SJCRH30 (cell line): ENCODE results near the gene RALGAPB. TPM values are rescaled to one million over a fixed set of nuclear protein-coding genes. Genes with fewer than 3 reads are reported as not detected.
A peak's percentile ranks its signal among the peaks of the same experiment; 100 is the strongest.
"Not testable (repeated sequence)": the region's sequence is repeated elsewhere in the genome, so short reads cannot be mapped to it uniquely, and the experiment has no call there.

Source experiments
- DNase-seq, 2 experiments: peaks; one replicate each; pipeline ENCODE4 v3.0.0-alpha.2; 2015 to 2020
- H3K27ac ChIP-seq: fragments of 250-450 bp; sonication (Bioruptor Pico); 2 replicates; pipeline ENCODE4 v1.5.1; 2020; ENCODE audit warnings: mild to moderate bottlenecking, moderate library complexity
- H3K27me3 ChIP-seq: fragments of 250-450 bp; sonication (Bioruptor Pico); 2 replicates; pipeline ENCODE4 v1.5.1; 2020; ENCODE audit warnings: mild to moderate bottlenecking, moderate library complexity
- H3K36me3 ChIP-seq: fragments of 250-450 bp; sonication (Bioruptor Pico); 2 replicates; pipeline ENCODE4 v1.5.1; 2020; ENCODE audit warnings: mild to moderate bottlenecking, moderate library complexity
- H3K4me1 ChIP-seq: fragments of 250-450 bp; sonication (Bioruptor Pico); 2 replicates; pipeline ENCODE4 v1.5.1; 2020; ENCODE audit warnings: mild to moderate bottlenecking, moderate library complexity
- H3K4me3 ChIP-seq: fragments of 250-450 bp; sonication (Bioruptor Pico); 2 replicates; pipeline ENCODE4 v1.5.1; 2020; ENCODE audit warnings: mild to moderate bottlenecking, moderate library complexity
- H3K9me3 ChIP-seq: fragments of 250-450 bp; sonication (Bioruptor Pico); replicated peaks from 2 replicates; pipeline ENCODE4 v1.5.1; 2020; ENCODE audit warnings: mild to moderate bottlenecking, moderate library complexity
- total RNA-seq: library from RNA; depleted of rRNA; stranded (reverse); fragments of >200 nt; shearing (Covaris generic); gene quantifications from 2 replicates; pipeline ENCODE4 v1.2.3, GENCODE V29; 2014

The RALGAPB gene
- total RNA-seq, 1 experiment from 2014 or later, result 51.5 TPM

GRCh38 chr20:38435555-38435939 lies 37.1 kb upstream of the RALGAPB start:
- DNase-seq, result no peak
- H3K27me3 ChIP-seq, result no peaks in the 10 kb centered on the region
- no peak overlapping the region for H3K27ac ChIP-seq
- peaks cover 42% of the 10 kb centered on the region for H3K36me3 ChIP-seq
- peak overlapping the region; percentile 86 for H3K4me3 ChIP-seq
- H3K4me1 ChIP-seq, result peaks cover 9% of the 10 kb centered on the region
- no peaks in the 10 kb centered on the region for H3K9me3 ChIP-seq

GRCh38 chr20:38437796-38438195 lies 34.8 kb upstream of the RALGAPB start:
- DNase-seq, result no peak
- no peaks in the 10 kb centered on the region for H3K27me3 ChIP-seq
- H3K36me3 ChIP-seq, result peaks cover 19% of the 10 kb centered on the region
- no peak overlapping the region for H3K4me3 ChIP-seq
- H3K4me1 ChIP-seq, result peaks cover 9% of the 10 kb centered on the region
- no peaks in the 10 kb centered on the region for H3K9me3 ChIP-seq
- H3K27ac ChIP-seq, result no peak overlapping the region

GRCh38 chr20:38441110-38441509 lies 31.5 kb upstream of the RALGAPB start:
- H3K9me3 ChIP-seq, H3K4me1 ChIP-seq, H3K36me3 ChIP-seq, H3K27me3 ChIP-seq, DNase-seq, H3K4me3 ChIP-seq, H3K27ac ChIP-seq: not testable (repeated sequence)

GRCh38 chr20:38441916-38442315 lies 30.7 kb upstream of the RALGAPB start:
- no peak for DNase-seq
- Histone ChIP-seq H3K9me3 (no peaks in the 10 kb centered on the region), H3K27ac (no peak overlapping the region)

GRCh38 chr20:38445381-38445796 lies 27.3 kb upstream of the RALGAPB start:
- Histone ChIP-seq H3K9me3 (no peaks in the 10 kb centered on the region), H3K27ac (no peak overlapping the region), H3K4me1 (no peaks in the 10 kb centered on the region), H3K4me3 (no peak overlapping the region), H3K27me3 (no peaks in the 10 kb centered on the region), H3K36me3 (peaks cover 3% of the 10 kb centered on the region; the same call in 1 of the 2 replicates)
- DNase-seq, result no peak

More at GRCh38 chr20:38441916-38442315, 30.7 kb upstream of the RALGAPB start:
- H3K4me1 ChIP-seq, result no peaks in the 10 kb centered on the region
- H3K36me3 ChIP-seq, result no peaks in the 10 kb centered on the region
- H3K4me3 ChIP-seq, result no peak overlapping the region
- no peaks in the 10 kb centered on the region for H3K27me3 ChIP-seq

- H3K9me3 ChIP-seq, result no peaks in the 10 kb centered on the region
- no peaks in the 10 kb centered on the region for H3K4me1 ChIP-seq
- H3K36me3 ChIP-seq, result peaks cover 8% of the 10 kb centered on the region; the same call in 1 of the 2 replicates
- DNase-seq, result no peak
- peak overlapping the region; percentile 85 for H3K4me3 ChIP-seq
- no peaks in the 10 kb centered on the region for H3K27me3 ChIP-seq
- H3K27ac ChIP-seq, result no peak overlapping the region
These were observed 26.7 kb upstream of the RALGAPB start for GRCh38 chr20:38445901-38446425.

- Histone ChIP-seq H3K4me3 (peak overlapping the region; percentile 85), H3K9me3 (no peaks in the 10 kb centered on the region), H3K27me3 (no peaks in the 10 kb centered on the region), H3K36me3 (peaks cover 8% of the 10 kb centered on the region; the same call in 1 of the 2 replicates), H3K4me1 (no peaks in the 10 kb centered on the region), H3K27ac (peak overlapping the region; percentile 67)
- DNase-seq, result peak; percentile 97 to 98
These were observed 26.0 kb upstream of the RALGAPB start for GRCh38 chr20:38446441-38447209.

- no peaks in the 10 kb centered on the region for H3K4me1 ChIP-seq
- H3K27ac ChIP-seq, result peak overlapping the region; percentile 67; the same call in 1 of the 2 replicates
- H3K36me3 ChIP-seq, result peaks cover 8% of the 10 kb centered on the region; the same call in 1 of the 2 replicates
- H3K4me3 ChIP-seq, result peak overlapping the region; percentile 85
- no peaks in the 10 kb centered on the region for H3K27me3 ChIP-seq
- no peaks in the 10 kb centered on the region for H3K9me3 ChIP-seq
- no peak for DNase-seq
These were observed 25.4 kb upstream of the RALGAPB start for GRCh38 chr20:38447251-38447661.

GRCh38 chr20:38447931-38448675 lies 24.5 kb upstream of the RALGAPB start:
- Histone ChIP-seq H3K9me3 (no peaks in the 10 kb centered on the region), H3K36me3 (peaks cover 8% of the 10 kb centered on the region; the same call in 1 of the 2 replicates), H3K4me3 (no peak overlapping the region), H3K4me1 (no peaks in the 10 kb centered on the region), H3K27ac (no peak overlapping the region), H3K27me3 (no peaks in the 10 kb centered on the region)
- no peak for DNase-seq

- H3K4me3 ChIP-seq, result no peak overlapping the region
- DNase-seq, result no peak
- H3K36me3 ChIP-seq, result peaks cover 8% of the 10 kb centered on the region; the same call in 1 of the 2 replicates
- H3K27ac ChIP-seq, result no peak overlapping the region
- H3K27me3 ChIP-seq, result no peaks in the 10 kb centered on the region
- H3K4me1 ChIP-seq, result no peaks in the 10 kb centered on the region
- H3K9me3 ChIP-seq, result no peaks in the 10 kb centered on the region
These were observed 23.6 kb upstream of the RALGAPB start for GRCh38 chr20:38449046-38449445.

- no peak overlapping the region for H3K27ac ChIP-seq
These were observed 22.1 kb upstream of the RALGAPB start for GRCh38 chr20:38450412-38450975.

GRCh38 chr20:38452880-38453624 lies 19.6 kb upstream of the RALGAPB start:
- Histone ChIP-seq H3K4me3 (no peak overlapping the region), H3K4me1 (no peaks in the 10 kb centered on the region), H3K9me3 (no peaks in the 10 kb centered on the region), H3K27ac (no peak overlapping the region), H3K36me3 (peaks cover 8% of the 10 kb centered on the region; the same call in 1 of the 2 replicates), H3K27me3 (0 out of 2 replicates have a peak, but pooled peaks cover 5% of the 10 kb centered on the region)
- no peak for DNase-seq

More at GRCh38 chr20:38450412-38450975, 22.1 kb upstream of the RALGAPB start:
- no peaks in the 10 kb centered on the region for H3K4me1 ChIP-seq
- no peak overlapping the region for H3K4me3 ChIP-seq
- DNase-seq, result no peak
- H3K27me3 ChIP-seq, result no peaks in the 10 kb centered on the region
- H3K36me3 ChIP-seq, result peaks cover 8% of the 10 kb centered on the region; the same call in 1 of the 2 replicates
- no peaks in the 10 kb centered on the region for H3K9me3 ChIP-seq

GRCh38 chr20:38453941-38454340 lies 18.7 kb upstream of the RALGAPB start:
- Histone ChIP-seq H3K4me1 (no peaks in the 10 kb centered on the region), H3K9me3 (no peaks in the 10 kb centered on the region), H3K4me3 (no peak overlapping the region), H3K27me3 (peaks cover 11% of the 10 kb centered on the region; the same call in 1 of the 2 replicates), H3K27ac (no peak overlapping the region), H3K36me3 (peaks cover 8% of the 10 kb centered on the region; the same call in 1 of the 2 replicates)
- DNase-seq, result no peak
